DMS53 treated with DMSO at 0.1 percent for 48 hours (cell line): ENCODE measurements around the gene MYO5A.
"Not testable (repeated sequence)": the region's sequence is repeated elsewhere in the genome, so short reads cannot be mapped to it uniquely, and the experiment has no call there.

Experiments
- DNase-seq: peaks from one replicate; lab custom pipeline; 2025; ENCODE audit not compliant: unreplicated experiment; lab: John Stamatoyannopoulos, UW

The MYO5A gene

GRCh38 chr15:52466134-52466701 lies 62.5 kb downstream of the MYO5A start:
- no peak for DNase-seq

DNA sequence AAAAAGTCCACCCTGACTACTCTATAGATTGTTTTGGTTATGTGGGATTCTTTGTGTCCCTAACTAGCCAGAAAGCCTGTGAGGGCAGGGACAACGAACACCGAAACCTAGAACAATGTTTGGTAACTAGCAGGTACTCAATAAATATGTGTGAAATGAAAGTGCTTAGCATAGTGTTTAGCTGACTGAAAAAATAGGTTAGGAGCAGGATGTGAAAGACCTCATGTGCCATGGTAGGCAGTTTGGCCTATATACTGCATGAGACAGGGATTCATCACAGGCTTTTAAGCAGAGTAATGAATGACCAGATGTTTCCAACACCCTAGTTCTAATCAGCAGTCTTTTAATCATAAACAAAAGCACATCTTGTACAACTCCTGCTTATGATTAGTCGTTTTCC lies 64.2 kb downstream of the MYO5A start:
- no peak for DNase-seq

DNA sequence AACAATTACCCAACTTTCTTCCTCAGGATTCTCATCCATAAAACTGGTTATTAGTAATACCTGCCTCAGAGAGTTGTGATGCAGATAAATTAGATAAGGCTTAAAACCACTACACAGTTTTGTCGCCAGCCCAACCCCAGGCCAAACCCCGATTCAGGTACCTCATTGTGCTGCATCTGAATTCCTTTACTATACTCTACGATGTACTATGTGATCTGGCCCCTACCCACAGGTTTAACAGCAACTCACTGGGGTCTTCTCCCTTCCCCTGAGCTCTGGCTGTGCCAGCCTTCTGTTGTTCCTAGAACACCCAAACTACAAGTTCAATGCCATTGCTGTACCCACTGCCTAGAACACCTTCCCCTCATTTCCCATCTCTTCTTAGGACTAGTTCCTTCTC lies 64.6 kb downstream of the MYO5A start:
- no peak for DNase-seq

- DNase-seq, result no peak
These were observed 65.0 kb downstream of the MYO5A start for GRCh38 chr15:52463638-52464037.

DNA sequence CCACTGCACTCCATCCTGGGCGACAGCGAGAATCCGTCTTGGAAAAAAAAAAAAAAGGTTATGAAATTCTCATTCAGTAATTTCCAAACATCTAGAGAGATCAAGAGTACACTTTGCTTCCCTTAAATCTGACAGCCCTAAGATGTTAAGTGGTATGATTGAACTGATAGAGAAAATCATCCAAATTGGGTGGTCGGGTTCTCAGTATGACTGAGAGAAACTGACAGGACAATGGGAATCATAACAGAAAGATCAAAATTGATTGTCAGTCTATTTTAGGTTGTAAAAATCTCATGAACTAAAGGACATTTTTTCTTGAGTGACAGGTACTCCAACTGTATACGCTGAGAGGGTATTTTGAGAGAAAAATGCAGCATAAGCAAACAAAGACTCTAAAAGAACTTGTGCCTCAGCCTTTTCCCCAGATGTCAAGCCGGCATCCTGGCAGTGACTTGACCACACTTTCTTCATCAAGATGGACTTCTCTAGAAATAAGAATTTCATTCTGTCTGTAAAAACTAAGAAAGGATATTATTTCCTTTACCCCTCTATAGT lies 65.8 kb downstream of the MYO5A start:
- no peak for DNase-seq

GRCh38 chr15:52459701-52460100 lies 69.0 kb downstream of the MYO5A start:
- DNase-seq, result not testable (repeated sequence)

GRCh38 chr15:52459265-52459664 lies 69.4 kb downstream of the MYO5A start:
- not testable (repeated sequence) for DNase-seq

- no peak for DNase-seq
These were observed 80.4 kb downstream of the MYO5A start for GRCh38 chr15:52448011-52448890.

GRCh38 chr15:52445954-52446353 lies 82.7 kb downstream of the MYO5A start:
- no peak for DNase-seq

GRCh38 chr15:52445553-52445952 lies 83.1 kb downstream of the MYO5A start:
- DNase-seq, result no peak

DNA sequence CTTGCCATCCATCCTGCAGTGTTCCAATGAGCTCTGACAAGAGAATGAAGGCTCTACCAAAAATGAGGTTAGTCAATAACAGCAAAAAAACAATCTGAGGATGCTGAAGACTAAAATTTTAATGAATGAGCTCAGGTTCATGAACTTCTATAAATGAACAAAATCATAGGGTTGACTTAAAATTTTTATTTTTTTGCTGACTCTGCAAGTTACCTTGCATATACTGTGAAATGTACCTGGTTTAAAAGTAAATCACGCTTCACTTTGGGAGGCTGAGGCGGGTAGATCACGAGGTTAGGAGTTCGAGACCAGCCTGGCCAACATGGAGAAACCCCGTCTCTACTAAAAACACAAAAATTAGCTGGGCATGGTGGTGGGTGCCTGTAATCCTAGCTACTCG lies 85.5 kb downstream of the MYO5A start:
- not testable (repeated sequence) for DNase-seq

- no peak for DNase-seq
These were observed 86.8 kb downstream of the MYO5A start for GRCh38 chr15:52441841-52442240.

DNA sequence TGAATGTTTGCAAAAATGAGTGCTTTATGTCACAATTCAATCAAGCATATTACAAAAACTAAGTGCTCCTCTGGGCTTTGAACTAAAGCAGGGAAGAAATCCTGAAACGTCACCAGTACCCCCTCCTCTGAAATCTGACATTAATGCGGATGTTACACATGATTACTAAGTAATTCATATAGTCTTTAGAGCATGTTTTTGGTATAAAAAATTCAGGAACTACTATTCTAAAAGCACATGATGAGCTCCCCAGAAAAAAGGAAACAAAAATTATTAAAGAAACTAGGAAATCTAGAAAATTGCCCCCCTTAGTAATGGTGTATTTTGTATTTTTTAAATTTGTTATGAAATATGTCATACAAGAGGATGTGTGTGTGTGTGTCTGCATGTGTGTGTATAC lies 87.7 kb downstream of the MYO5A start:
- no peak for DNase-seq

GRCh38 chr15:52440414-52440813 lies 88.3 kb downstream of the MYO5A start:
- DNase-seq, result no peak

DNA sequence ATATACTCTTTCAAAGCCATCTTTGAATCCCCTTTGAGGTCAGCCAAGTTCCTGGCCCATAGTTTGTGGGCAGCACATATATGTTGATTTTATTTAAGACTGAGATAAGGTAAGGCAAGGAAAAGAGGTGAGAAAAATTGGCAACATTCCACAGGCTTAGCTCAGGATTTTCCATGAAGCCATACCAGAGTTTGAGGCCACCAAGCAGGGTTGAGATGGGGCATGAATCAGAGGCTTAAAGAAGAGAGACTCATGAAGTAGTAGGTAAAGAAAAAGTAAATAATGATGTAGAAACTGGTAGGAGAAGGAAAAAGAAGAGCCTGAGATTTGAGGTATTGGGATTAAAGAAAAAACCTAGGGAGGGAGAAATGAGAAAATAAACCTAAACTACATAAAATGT lies 89.2 kb downstream of the MYO5A start:
- no peak for DNase-seq

- DNase-seq, result not testable (repeated sequence)
These were observed 89.6 kb downstream of the MYO5A start for GRCh38 chr15:52439042-52439441.

DNA sequence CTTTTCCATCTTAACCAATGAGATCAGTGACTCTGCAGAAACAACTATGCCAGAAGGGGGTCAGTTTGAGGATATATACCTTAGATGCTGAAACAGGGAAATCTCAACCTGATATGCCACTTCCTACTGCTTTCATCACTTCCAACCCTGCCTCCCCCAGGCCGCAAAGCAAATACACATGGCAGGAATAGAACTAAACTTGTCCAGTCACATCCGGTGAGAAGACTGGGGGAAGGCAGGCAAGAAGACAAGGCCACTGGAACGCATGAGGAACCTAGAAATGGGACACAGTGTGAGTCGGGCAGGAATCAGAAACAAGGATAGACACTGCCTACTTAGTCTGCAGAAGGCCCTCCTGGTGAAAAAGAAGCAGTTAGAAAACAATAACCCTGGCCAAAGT lies 90.6 kb downstream of the MYO5A start:
- no peak for DNase-seq

DNA sequence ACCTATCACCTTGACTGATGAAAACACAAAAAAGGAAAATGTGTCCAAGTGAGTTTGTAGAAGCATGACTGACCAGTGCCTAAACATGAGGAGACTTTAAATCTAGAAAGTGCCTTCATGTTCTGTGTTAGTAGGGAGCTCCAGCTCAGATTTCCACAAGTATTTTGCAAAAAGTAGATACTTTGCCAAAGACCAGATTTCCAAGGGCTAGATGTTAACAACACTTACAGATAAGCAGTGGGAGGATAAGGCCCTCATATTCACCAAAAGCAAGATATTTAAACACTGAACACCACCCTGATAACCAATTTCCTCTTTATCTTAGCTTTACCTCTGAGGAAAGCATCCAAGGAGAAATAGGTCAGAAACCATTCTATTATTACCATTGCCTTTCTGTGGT lies 91.0 kb downstream of the MYO5A start:
- no peak for DNase-seq

- no peak for DNase-seq
These were observed 91.7 kb downstream of the MYO5A start for GRCh38 chr15:52436981-52437380.

DNA sequence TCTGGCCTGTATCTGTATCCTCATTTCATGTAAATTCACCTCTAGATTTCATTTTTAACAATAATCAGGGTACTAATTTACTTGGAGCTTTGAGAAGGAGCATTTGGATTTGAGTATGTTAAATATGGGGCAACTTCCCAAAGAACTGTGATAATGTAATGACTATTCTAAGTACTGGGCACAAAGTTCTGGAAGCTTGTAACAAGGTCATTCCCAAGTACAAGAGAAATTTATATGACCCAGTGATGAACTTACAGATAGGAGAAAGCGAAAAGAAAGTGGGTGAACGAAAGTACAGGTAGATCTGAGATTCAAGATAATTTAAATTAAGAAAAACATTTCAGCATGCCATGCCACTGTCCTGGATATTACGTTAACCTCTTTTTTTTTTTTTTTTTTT lies 93.8 kb downstream of the MYO5A start:
- DNase-seq, result no peak

GRCh38 chr15:52428297-52428696 lies 100.4 kb downstream of the MYO5A start:
- no peak for DNase-seq

- no peak for DNase-seq
These were observed 100.9 kb downstream of the MYO5A start for GRCh38 chr15:52427804-52428203.
